ENCODE measurements around the gene PITX1. TPM values are rescaled to one million over a fixed set of nuclear protein-coding genes. Genes with fewer than 3 reads are reported as not detected.

The PITX1 gene
- polyA plus RNA-seq, 3 donors, result not detected

GRCh38 chr5:135073761-135074345 lies 39.8 kb upstream of the PITX1 start:
- Mint-ChIP-seq H3K27ac (no peak overlapping the region), H3K9me3 (peaks cover 0 to under 1% (median 0%) of the 10 kb centered on the region in 7 donors), H3K4me3 (no peak overlapping the region), H3K27me3 (ENCODE audit: low read depth in 3 of 3) (peaks cover 22 to 23% (median 23%) of the 10 kb centered on the region in 3 donors), H3K36me3 (no peaks in the 10 kb centered on the region), H3K4me1 (no peaks in the 10 kb centered on the region)
- Histone ChIP-seq H3K4me1 (ENCODE audit: control insufficient read depth in 1 of 2, insufficient read depth in 2 of 2, low read length in 2 of 2) (no peaks in the 10 kb centered on the region), H3K9me3 (replicated peaks in 1 of 2; ENCODE audit: control insufficient read depth in 1 of 2, insufficient read depth in 1 of 2, low read length in 2 of 2) (no peaks in the 10 kb centered on the region), H3K27ac (ENCODE audit: low read depth in 1 of 2, low read length in 2 of 2) (no peak overlapping the region), H3K79me2 (ENCODE audit: insufficient read depth, low read length) (no peaks in the 10 kb centered on the region), H4K20me1 (ENCODE audit: insufficient read depth, low read length) (no peaks in the 10 kb centered on the region), H3K27me3 (ENCODE audit: control insufficient read depth in 2 of 2, insufficient read depth in 2 of 2, low read length in 2 of 2) (peaks cover 0 to 5% of the 10 kb centered on the region in 2 donors), H3K4me3 (replicated peaks in 1 of 3; ENCODE audit: low read depth in 2 of 3, low read length in 3 of 3) (no peak overlapping the region), H2AFZ (ENCODE audit: insufficient read depth, low read depth, low read length, poor library complexity, severe bottlenecking) (no peak overlapping the region), H3K4me2 (replicated peaks; ENCODE audit: extremely low read depth, low read length, poor library complexity, severe bottlenecking) (no peak overlapping the region), H3K36me3 (replicated peaks in 1 of 2; ENCODE audit: control insufficient read depth in 1 of 2, insufficient read depth in 2 of 2, low read length in 2 of 2) (no peaks in the 10 kb centered on the region), H3K9ac (ENCODE audit: insufficient read depth, low read length, poor library complexity, severe bottlenecking) (no peak overlapping the region)
- no peak for DNase-seq
- 31% methylated on average over 8 of the region's 8 CpGs for WGBS (ENCODE audit: insufficient coverage)
- TF ChIP-seq CTCF (IDR thresholded peaks at IDR 0.05), result no peak
- intact Hi-C loops (cut with micrococcal nuclease), result no loop called here

GRCh38 chr5:135072387-135073281 lies 38.6 kb upstream of the PITX1 start:
- H3K4me3 Mint-ChIP-seq, result no peak overlapping the region
- Histone ChIP-seq H3K4me1 (ENCODE audit: control insufficient read depth in 1 of 2, insufficient read depth in 2 of 2, low read length in 2 of 2) (no peaks in the 10 kb centered on the region), H2AFZ (ENCODE audit: insufficient read depth, low read depth, low read length, poor library complexity, severe bottlenecking) (no peak overlapping the region), H3K9me3 (replicated peaks in 1 of 2; ENCODE audit: control insufficient read depth in 1 of 2, insufficient read depth in 1 of 2, low read length in 2 of 2) (no peaks in the 10 kb centered on the region), H3K36me3 (replicated peaks in 1 of 2; ENCODE audit: control insufficient read depth in 1 of 2, insufficient read depth in 2 of 2, low read length in 2 of 2) (no peaks in the 10 kb centered on the region), H3K4me3 (replicated peaks in 1 of 3; ENCODE audit: low read depth in 2 of 3, low read length in 3 of 3) (no peak overlapping the region), H3K27me3 (ENCODE audit: control insufficient read depth in 2 of 2, insufficient read depth in 2 of 2, low read length in 2 of 2) (peaks cover 0 to 4% of the 10 kb centered on the region in 2 donors), H3K79me2 (ENCODE audit: insufficient read depth, low read length) (no peaks in the 10 kb centered on the region), H3K27ac (ENCODE audit: low read depth in 1 of 2, low read length in 2 of 2) (no peak overlapping the region), H3K4me2 (replicated peaks; ENCODE audit: extremely low read depth, low read length, poor library complexity, severe bottlenecking) (no peak overlapping the region), H3K9ac (ENCODE audit: insufficient read depth, low read length, poor library complexity, severe bottlenecking) (no peak overlapping the region), H4K20me1 (ENCODE audit: insufficient read depth, low read length) (no peaks in the 10 kb centered on the region)
- peaks cover 16 to 22% (median 19%) of the 10 kb centered on the region in 3 donors for H3K27me3 Mint-ChIP-seq (ENCODE audit: low read depth in 3 of 3)
- H3K9me3 Mint-ChIP-seq, result no peaks in the 10 kb centered on the region
- intact Hi-C loops (cut with micrococcal nuclease), result no loop called here
- no peak for DNase-seq
- no peak overlapping the region for H3K27ac Mint-ChIP-seq
- 89% methylated on average over 13 of the region's 13 CpGs for WGBS (ENCODE audit: insufficient coverage)
- no peak for TF ChIP-seq CTCF (IDR thresholded peaks at IDR 0.05)
- no peaks in the 10 kb centered on the region for H3K4me1 Mint-ChIP-seq
- H3K36me3 Mint-ChIP-seq, result no peaks in the 10 kb centered on the region
